Activated CD4-positive, alpha-beta T cell treated with anti-CD3 and anti-CD28 coated beads for 48 hours (primary cell): ENCODE measurements around the gene NUDT15.
A peak's percentile ranks its signal among the peaks of the same experiment; 100 is the strongest.
"Not testable (repeated sequence)": the region's sequence is repeated elsewhere in the genome, so short reads cannot be mapped to it uniquely, and the experiment has no call there.

Experiments
- DNase-seq: peaks from one replicate; pipeline ENCODE4 v3.0.0-alpha.2; 2020

NUDT15 gene

GRCh38 chr13:48037346-48038173 is at the start of gene NUDT15:
TSS of gene NUDT15 (plus strand) at chr13:48037726. CDS start at chr13:48037747, 21 bp downstream.
- DNase-seq: peak; percentile 97

- no peak for DNase-seq
Measured at GRCh38 chr13:47990427-47990826, 47.1 kb upstream of the NUDT15 start.

- DNase-seq: no peak
Measured at GRCh38 chr13:47990920-47991466, 46.5 kb upstream of the NUDT15 start.

- no peak for DNase-seq
Measured at GRCh38 chr13:47991859-47992258, 45.7 kb upstream of the NUDT15 start.

GRCh38 chr13:47997384-47997783 is 40.1 kb upstream of the NUDT15 start:
- DNase-seq: no peak

GRCh38 chr13:47999973-48000372 is 37.6 kb upstream of the NUDT15 start:
- DNase-seq: no peak

GRCh38 chr13:48000559-48001113 is 36.9 kb upstream of the NUDT15 start:
- no peak for DNase-seq

GRCh38 chr13:48001114-48001881 is 36.2 kb upstream of the NUDT15 start, which contains the start of gene SUCLA2:
TSS of gene SUCLA2 (minus strand) at chr13:48001273. CDS start at chr13:48001269, 4 bp downstream.
- DNase-seq: peak; percentile 94

GRCh38 chr13:48001999-48002398 is 35.5 kb upstream of the NUDT15 start:
- DNase-seq: not testable (repeated sequence)

- DNase-seq: no peak
Measured at GRCh38 chr13:48004201-48004600, 33.3 kb upstream of the NUDT15 start.

- no peak for DNase-seq
Measured at GRCh38 chr13:48006396-48006795, 31.1 kb upstream of the NUDT15 start.

- no peak for DNase-seq
Measured at GRCh38 chr13:48009284-48009683, 28.2 kb upstream of the NUDT15 start.

GRCh38 chr13:48010698-48011097 is 26.8 kb upstream of the NUDT15 start:
- no peak for DNase-seq

GRCh38 chr13:48012668-48013067 is 24.9 kb upstream of the NUDT15 start:
- no peak for DNase-seq

GRCh38 chr13:48014359-48014758 is 23.2 kb upstream of the NUDT15 start:
- DNase-seq: no peak

GRCh38 chr13:48018637-48019036 is 18.9 kb upstream of the NUDT15 start:
- no peak for DNase-seq

GRCh38 chr13:48019796-48020195 is 17.7 kb upstream of the NUDT15 start:
- no peak for DNase-seq

GRCh38 chr13:48028066-48028465 is 9.5 kb upstream of the NUDT15 start:
- DNase-seq: no peak

- no peak for DNase-seq
Measured at GRCh38 chr13:48029859-48030258, 7.7 kb upstream of the NUDT15 start.

- no peak for DNase-seq
Measured at GRCh38 chr13:48038761-48039160, 1.2 kb downstream of the NUDT15 start.

- DNase-seq: no peak
Measured at GRCh38 chr13:48040049-48040448, 2.5 kb downstream of the NUDT15 start.

GRCh38 chr13:48040896-48041295 is 3.4 kb downstream of the NUDT15 start:
- no peak for DNase-seq

GRCh38 chr13:48042894-48043293 is 5.4 kb downstream of the NUDT15 start:
- no peak for DNase-seq
